ENCODE results near the gene LRPPRC. TPM values are rescaled to one million over a fixed set of nuclear protein-coding genes. Genes with fewer than 3 reads are reported as not detected.

The LRPPRC gene
- total RNA-seq, 1 experiment from 2014 or later = 149 TPM

DNA sequence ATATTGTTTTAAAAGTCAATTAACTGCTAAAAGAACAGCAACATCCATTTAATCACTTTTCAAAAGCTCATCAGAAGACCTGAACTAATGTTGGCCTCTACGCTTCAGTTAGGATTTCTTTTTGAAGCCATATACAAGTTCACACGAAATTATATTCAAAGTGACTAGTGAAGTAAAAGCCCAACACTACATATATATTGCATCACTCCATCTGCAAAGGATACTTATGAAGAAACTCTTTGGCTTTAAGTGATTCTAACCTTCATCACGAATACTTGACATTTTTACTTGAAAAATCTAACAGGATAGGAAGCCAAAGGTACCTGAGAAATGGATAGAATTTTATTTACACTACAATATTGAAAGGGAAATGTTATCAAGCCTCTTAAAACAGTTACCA lies 50.4 kb downstream of the LRPPRC start:
- Histone ChIP-seq H4K20me1 (ENCODE audit: insufficient read depth) (peaks cover 36% of the 10 kb centered on the region), H2AFZ (no peak overlapping the region), H3K4me3 (no peak overlapping the region), H3K36me3 (ENCODE audit: low read depth) (peaks cover 83% of the 10 kb centered on the region), H3K4me2 (no peak overlapping the region), H3K4me1 (replicated peaks; ENCODE audit: insufficient read depth) (no peaks in the 10 kb centered on the region), H3K9me2 (ENCODE audit: insufficient read depth) (no peaks in the 10 kb centered on the region), H3K9me3 (ENCODE audit: insufficient read depth, low read depth) (no peaks in the 10 kb centered on the region), H3F3A (ENCODE audit: insufficient read depth, low read depth) (peaks cover 57% of the 10 kb centered on the region; the same call in 1 of the 2 replicates), H3K79me2 (ENCODE audit: low read depth) (no peaks in the 10 kb centered on the region; the same call in none of the 2 replicates), H3K27me3 (ENCODE audit: insufficient read depth, low read depth) (no peaks in the 10 kb centered on the region), H3K27ac (peak overlapping the region; percentile 24; the same call in 1 of the 2 replicates)
- intact Hi-C loops (cut with micrococcal nuclease; ENCODE audit: unreplicated experiment) = no loop called here
- BruUV-seq (replicated peaks) = no TSS peak
- no peak for TF ChIP-seq EZH2 (IDR thresholded peaks at IDR 0.05; ENCODE audit: low read depth)
- TF ChIP-seq, protein P1, sequence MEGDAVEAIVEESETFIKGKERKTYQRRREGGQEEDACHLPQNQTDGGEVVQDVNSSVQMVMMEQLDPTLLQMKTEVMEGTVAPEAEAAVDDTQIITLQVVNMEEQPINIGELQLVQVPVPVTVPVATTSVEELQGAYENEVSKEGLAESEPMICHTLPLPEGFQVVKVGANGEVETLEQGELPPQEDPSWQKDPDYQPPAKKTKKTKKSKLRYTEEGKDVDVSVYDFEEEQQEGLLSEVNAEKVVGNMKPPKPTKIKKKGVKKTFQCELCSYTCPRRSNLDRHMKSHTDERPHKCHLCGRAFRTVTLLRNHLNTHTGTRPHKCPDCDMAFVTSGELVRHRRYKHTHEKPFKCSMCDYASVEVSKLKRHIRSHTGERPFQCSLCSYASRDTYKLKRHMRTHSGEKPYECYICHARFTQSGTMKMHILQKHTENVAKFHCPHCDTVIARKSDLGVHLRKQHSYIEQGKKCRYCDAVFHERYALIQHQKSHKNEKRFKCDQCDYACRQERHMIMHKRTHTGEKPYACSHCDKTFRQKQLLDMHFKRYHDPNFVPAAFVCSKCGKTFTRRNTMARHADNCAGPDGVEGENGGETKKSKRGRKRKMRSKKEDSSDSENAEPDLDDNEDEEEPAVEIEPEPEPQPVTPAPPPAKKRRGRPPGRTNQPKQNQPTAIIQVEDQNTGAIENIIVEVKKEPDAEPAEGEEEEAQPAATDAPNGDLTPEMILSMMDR (conservative IDR thresholded peaks at IDR 0.05) = no peak
- POLR2A ChIA-PET (ENCODE audit: unreplicated experiment) = no interaction called here
- CTCF ChIA-PET = no interaction called here
- DNase-seq = no peak

DNA sequence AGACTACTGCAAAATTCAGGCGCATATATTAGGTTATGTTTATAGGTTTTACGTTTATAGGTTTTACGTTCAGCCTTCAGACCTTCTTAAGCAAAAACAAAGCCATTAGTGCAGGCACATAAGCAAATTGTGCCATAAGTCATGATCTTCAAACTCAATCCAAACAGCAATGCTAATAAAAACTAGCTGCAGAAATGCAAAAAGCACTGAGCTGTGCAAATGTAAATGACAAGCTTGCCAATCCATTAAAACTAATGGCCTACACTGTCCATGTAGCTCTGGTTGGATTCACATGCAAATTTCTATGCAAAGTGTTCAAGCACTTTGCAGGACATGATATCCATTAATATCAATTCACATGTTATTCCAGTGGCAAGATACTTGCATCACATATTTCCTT lies 50.9 kb downstream of the LRPPRC start:
- Histone ChIP-seq H4K20me1 (ENCODE audit: insufficient read depth) (peaks cover 32% of the 10 kb centered on the region), H3K4me3 (no peak overlapping the region), H3K4me1 (replicated peaks; ENCODE audit: insufficient read depth) (no peaks in the 10 kb centered on the region), H3K79me2 (ENCODE audit: low read depth) (no peaks in the 10 kb centered on the region; the same call in none of the 2 replicates), H3K27ac (no peak overlapping the region), H3K27me3 (ENCODE audit: insufficient read depth, low read depth) (no peaks in the 10 kb centered on the region), H3K9me3 (ENCODE audit: insufficient read depth, low read depth) (no peaks in the 10 kb centered on the region), H2AFZ (no peak overlapping the region), H3K36me3 (ENCODE audit: low read depth) (peaks cover 83% of the 10 kb centered on the region), H3F3A (ENCODE audit: insufficient read depth, low read depth) (peaks cover 53% of the 10 kb centered on the region; the same call in 1 of the 2 replicates), H3K4me2 (no peak overlapping the region), H3K9me2 (ENCODE audit: insufficient read depth) (no peaks in the 10 kb centered on the region)
- intact Hi-C loops (cut with micrococcal nuclease; ENCODE audit: unreplicated experiment) = no loop called here
- DNase-seq = no peak
- ChIA-PET CTCF (no interaction called here), POLR2A (ENCODE audit: unreplicated experiment) (no interaction called here)
- BruUV-seq (replicated peaks) = no TSS peak
- TF ChIP-seq, protein P1 (conservative IDR thresholded peaks at IDR 0.05) = no peak
- no peak for TF ChIP-seq EZH2 (IDR thresholded peaks at IDR 0.05; ENCODE audit: low read depth)

DNA sequence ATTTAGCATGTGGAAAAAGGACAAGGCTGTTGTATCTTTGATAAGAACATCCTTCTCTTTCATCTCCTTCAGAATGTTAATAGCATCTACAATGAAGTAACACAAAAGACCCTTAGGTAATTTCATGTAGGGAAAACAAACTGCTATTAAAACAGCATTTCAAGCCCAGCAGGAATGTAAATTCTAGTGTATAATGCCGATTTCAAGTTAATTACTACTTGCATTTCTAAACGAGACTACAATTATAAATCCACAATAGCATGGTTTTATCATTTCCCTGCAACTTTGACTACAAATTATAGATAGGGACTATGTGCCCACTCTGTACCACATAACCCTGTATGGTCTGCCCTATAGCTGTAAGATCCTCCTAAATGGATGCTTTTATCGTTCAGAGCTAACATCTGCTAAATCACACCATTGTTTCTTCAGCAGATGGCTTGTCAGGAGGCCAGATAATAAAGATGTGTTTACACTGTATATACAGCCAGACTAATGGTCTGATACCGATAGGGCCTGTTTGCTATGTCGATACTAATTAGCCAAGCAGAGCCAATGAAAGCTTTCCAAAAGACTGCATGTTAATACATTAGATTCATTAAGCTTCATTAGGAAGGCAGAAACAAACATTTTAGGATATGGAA lies 51.9 kb downstream of the LRPPRC start:
- Histone ChIP-seq H3K27ac (no peak overlapping the region), H3K9me3 (ENCODE audit: insufficient read depth, low read depth) (no peaks in the 10 kb centered on the region), H3K36me3 (ENCODE audit: low read depth) (peaks cover 81% of the 10 kb centered on the region), H3K79me2 (ENCODE audit: low read depth) (no peaks in the 10 kb centered on the region; the same call in none of the 2 replicates), H3K4me1 (replicated peaks; ENCODE audit: insufficient read depth) (no peaks in the 10 kb centered on the region), H3K9me2 (ENCODE audit: insufficient read depth) (no peaks in the 10 kb centered on the region), H2AFZ (no peak overlapping the region), H3K27me3 (ENCODE audit: insufficient read depth, low read depth) (no peaks in the 10 kb centered on the region), H3F3A (ENCODE audit: insufficient read depth, low read depth) (peaks cover 43% of the 10 kb centered on the region; the same call in 1 of the 2 replicates), H3K4me3 (no peak overlapping the region), H3K4me2 (no peak overlapping the region), H4K20me1 (ENCODE audit: insufficient read depth) (peaks cover 31% of the 10 kb centered on the region)
- ChIA-PET CTCF (no interaction called here), POLR2A (ENCODE audit: unreplicated experiment) (no interaction called here)
- intact Hi-C loops (cut with micrococcal nuclease; ENCODE audit: unreplicated experiment) = no loop called here
- DNase-seq = no peak
- BruUV-seq (replicated peaks) = no TSS peak
- TF ChIP-seq, protein P1 (conservative IDR thresholded peaks at IDR 0.05) = no peak
- no peak for TF ChIP-seq EZH2 (IDR thresholded peaks at IDR 0.05; ENCODE audit: low read depth)

Data from PC-9 (cell line).